ENCODE results near the gene ABO.
"Not testable (repeated sequence)": the region's sequence is repeated elsewhere in the genome, so short reads cannot be mapped to it uniquely, and the experiment has no call there.

ABO gene

DNA sequence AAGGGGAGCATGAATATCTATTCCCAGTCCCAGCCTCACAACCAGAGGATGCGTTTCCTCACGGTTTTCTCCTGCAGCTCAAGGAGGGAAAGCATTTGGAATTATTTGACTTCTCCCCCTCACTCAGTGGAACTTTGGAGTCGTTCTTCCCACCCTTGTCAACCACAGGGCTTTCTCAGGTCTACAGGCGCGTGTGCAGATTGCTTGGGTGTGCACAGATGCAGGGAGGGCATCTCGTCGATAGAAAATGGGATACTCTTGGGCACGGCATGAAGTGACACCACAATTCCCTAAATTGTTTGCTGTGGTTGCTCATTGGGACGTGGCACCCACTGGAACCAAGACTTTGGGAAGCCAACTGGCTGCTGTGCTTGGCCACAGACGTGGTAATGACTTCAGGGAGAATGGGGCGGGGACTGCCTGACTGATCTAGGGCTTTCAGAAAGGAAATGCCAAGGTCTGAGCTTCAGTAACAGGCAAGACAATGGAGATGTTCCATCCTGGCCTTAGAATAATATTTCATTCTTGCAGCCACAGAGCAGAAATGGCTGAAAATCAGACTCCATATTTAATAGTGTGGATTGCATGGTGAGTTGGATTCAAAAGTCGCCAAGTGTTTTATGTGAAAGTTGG, 53.7 kb downstream of the ABO start:
- TF ChIP-seq ZNF274 (IDR thresholded peaks at IDR 0.05; ENCODE audit: low read depth, low read length): no peak
- H3K4me3 ChIP-seq (ENCODE audit: low read length): no peak overlapping the region

- not testable (repeated sequence) for H3K4me3 ChIP-seq (ENCODE audit: low read length)
These were observed 56.7 kb downstream of the ABO start for GRCh38 chr9:133218049-133218975.

DNA sequence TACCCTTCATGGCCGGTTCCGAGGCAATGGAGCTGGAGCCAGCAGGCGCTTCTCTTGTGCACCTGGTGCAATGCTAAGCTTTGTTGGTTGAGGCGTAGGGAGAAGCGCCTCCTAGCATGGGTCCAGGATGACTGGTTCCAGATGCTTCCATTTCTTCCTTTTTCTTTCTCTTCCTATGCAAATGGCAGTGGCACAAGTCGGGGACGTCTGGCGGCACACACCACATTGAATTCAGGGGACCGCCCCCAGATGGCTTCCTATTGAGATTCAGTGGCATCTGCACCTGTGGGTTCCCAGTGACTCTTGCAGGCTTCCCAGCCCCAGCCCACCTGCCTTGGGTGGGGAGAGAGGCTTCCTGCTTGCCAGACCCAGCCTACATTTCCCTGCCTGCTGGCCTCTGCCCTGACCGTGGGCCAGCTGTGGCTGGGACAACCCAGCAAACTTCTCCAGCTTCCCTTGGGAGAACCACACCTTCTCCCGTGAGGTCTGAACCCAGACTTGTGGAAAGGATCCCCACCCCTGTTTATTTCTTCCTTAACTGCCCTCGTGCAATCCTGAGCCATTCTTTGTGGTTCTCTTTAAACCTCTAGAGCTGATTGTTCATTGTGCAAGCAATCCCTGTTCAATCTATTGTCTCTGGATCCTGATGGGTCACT, 57.5 kb downstream of the ABO start:
- H3K4me3 ChIP-seq (ENCODE audit: low read length): not testable (repeated sequence)

- H3K4me3 ChIP-seq (ENCODE audit: low read length): not testable (repeated sequence)
These were observed 60.7 kb downstream of the ABO start for GRCh38 chr9:133214276-133214675.

DNA sequence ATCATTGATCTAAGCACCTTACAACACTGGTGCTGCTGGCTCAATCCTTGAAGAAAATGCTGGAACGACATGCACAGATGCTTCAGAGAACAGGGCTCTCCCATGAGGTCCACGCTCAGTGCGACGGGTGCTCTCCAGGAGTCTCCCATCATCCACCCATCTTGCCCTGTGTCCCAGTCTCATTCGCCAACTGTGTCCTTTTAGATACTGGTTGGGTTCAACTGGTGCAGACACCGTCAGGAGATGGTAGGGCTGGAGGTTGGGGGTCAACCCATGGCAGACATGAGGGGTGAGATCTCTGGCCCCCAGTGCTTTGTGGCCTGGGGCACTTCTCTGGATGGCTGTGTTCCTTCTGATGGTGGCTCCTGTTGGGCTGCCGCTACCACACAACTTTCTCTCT, 64.4 kb downstream of the ABO start:
- TF ChIP-seq ZNF274 (IDR thresholded peaks at IDR 0.05; ENCODE audit: low read depth, low read length): no peak
- H3K4me3 ChIP-seq (ENCODE audit: low read length): no peak overlapping the region

GRCh38 chr9:133210202-133210532, 64.8 kb downstream of the ABO start:
- no peak overlapping the region for H3K4me3 ChIP-seq (ENCODE audit: low read length)
- TF ChIP-seq ZNF274 (IDR thresholded peaks at IDR 0.05; ENCODE audit: low read depth, low read length): no peak

GRCh38 chr9:133209327-133210201, 65.4 kb downstream of the ABO start:
- not testable (repeated sequence) for H3K4me3 ChIP-seq (ENCODE audit: low read length)

DNA sequence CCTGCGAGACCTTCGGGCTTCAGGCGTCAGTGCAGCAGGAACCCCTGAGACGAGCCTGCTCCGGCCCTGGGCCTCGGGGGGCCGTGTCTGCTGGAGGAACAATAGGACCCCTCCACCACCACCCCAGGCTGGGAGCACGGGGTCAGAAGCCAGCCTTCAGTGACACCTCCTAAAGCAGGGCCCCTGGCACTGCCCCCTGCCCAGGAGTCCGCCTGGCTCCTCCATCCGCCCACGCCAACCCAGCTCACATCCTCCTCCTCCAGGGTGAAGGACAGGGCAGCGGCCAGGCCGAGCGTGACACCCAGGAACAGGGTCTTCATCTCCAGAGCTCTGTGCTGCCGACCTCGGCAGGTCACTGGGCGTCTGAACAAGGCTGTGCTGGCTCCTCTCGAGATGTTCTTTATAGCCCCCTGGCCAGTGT, 66.1 kb downstream of the ABO start, which contains the start of gene OBP2B:
TSS of gene OBP2B (minus strand) at position 371 of the 421 bp plus-strand sequence. CDS start at position 320, 51 bp downstream.
- H3K4me3 ChIP-seq (ENCODE audit: low read length): not testable (repeated sequence)

GRCh38 chr9:133208171-133208879, 66.7 kb downstream of the ABO start:
- H3K4me3 ChIP-seq (ENCODE audit: low read length): not testable (repeated sequence)

- H3K4me3 ChIP-seq (ENCODE audit: low read length): no peak overlapping the region
- no peak for TF ChIP-seq ZNF274 (IDR thresholded peaks at IDR 0.05; ENCODE audit: low read depth, low read length)
These were observed 67.3 kb downstream of the ABO start for GRCh38 chr9:133207540-133208170.

GRCh38 chr9:133207021-133207531, 67.9 kb downstream of the ABO start:
- no peak for TF ChIP-seq ZNF274 (IDR thresholded peaks at IDR 0.05; ENCODE audit: low read depth, low read length)
- no peak overlapping the region for H3K4me3 ChIP-seq (ENCODE audit: low read length)

DNA sequence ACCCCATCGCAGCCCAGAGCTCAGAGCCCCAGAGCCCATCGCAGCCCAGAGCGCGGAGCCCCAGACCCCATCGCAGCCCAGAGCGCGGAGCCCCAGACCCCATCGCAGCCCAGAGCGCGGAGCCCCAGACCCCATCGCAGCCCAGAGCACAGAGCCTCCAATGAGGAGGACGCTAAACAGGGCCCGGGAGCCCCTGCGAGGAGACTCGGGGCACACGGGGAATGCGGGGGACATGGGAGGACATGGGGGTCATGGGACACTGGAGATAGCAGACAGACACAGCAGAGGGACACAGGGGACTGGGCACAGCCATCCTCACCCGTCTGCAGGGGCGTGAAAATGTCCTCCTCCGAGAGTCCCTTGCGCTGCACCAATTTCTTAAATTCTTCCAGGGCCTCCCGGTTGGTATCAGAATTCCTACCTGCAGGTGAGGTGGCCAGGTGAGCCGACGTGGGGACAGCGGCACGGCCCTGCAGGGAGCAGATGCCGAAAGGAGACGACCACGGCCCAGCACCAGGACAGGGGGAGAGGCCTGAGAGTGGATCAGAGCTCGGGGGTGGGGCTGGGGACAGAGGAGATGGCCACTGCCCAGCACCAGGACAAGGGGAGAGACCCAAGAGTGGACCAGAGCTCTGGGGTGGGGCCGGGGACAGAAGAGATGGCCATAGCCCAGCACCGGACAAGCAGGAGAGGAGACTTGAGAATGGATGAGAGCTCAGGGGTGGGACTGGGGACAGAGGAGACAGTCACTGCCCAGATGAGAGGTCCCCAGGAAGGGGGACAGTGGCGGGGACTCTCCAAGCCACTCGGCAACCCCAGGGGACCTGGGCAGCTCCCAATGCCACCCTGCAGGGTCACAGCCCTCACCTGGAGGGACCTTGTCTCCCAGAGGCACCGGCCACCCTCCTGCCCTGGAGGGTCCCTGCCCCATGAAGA, 68.7 kb downstream of the ABO start:
- H3K4me3 ChIP-seq (ENCODE audit: low read length): no peak overlapping the region
- no peak for TF ChIP-seq ZNF274 (IDR thresholded peaks at IDR 0.05; ENCODE audit: low read depth, low read length)

GRCh38 chr9:133205481-133205887, 69.5 kb downstream of the ABO start:
- H3K4me3 ChIP-seq (ENCODE audit: low read length): not testable (repeated sequence)

All from GM08714 (cell line).